K562 (cell line): ENCODE measurements around the gene NINL. TPM values are rescaled to one million over a fixed set of nuclear protein-coding genes. Genes with fewer than 3 reads are reported as not detected.
A peak's percentile ranks its signal among the peaks of the same experiment; 100 is the strongest.

Experiments
- ATF1 ChIP-seq, 2 experiments: fragments of 450-650 bp in 1 of 2; IDR thresholded peaks; 2 replicates each; pipeline ENCODE4 v1.6.1; 2016; ENCODE audit warnings: missing compliant biosample characterization in 1 of 2, missing genetic modification characterization in 1 of 2
- CBX3 ChIP-seq, 2 experiments: IDR thresholded peaks; 1 replicate in 1 of 2; 2 replicates in 1 of 2; pipeline ENCODE4 v1.6.1; 2012; ENCODE audit warnings: inconsistent platforms in 2 of 2, low read length in 2 of 2, borderline replicate concordance in 1 of 2, control low read depth in 1 of 2
- CBX8 ChIP-seq: fragments of 200-600 bp; sonication (generic); IDR thresholded peaks from 2 replicates; pipeline ENCODE4 v1.6.1; 2012; ENCODE audit warnings: borderline replicate concordance, mixed run types, low read depth, mild to moderate bottlenecking, moderate library complexity, mixed read lengths, low read length, control low read depth, inconsistent platforms; ENCODE audit not compliant: poor library complexity, severe bottlenecking; ENCODE audit errors: extremely low read depth
- CREBBP ChIP-seq: IDR thresholded peaks from one replicate; pipeline ENCODE4 v1.6.1; 2012; ENCODE audit warnings: low read depth, mild to moderate bottlenecking, control low read depth, inconsistent platforms, low read length
- ELF1 ChIP-seq: fragments of 200-800 bp; sonication (Bioruptor generic); IDR thresholded peaks from 2 replicates; pipeline ENCODE4 v1.6.1; 2016; ENCODE audit warnings: missing genetic modification characterization, missing compliant biosample characterization
- ETV5 ChIP-seq: sonication (generic); formaldehyde crosslinking; IDR thresholded peaks from 2 replicates; pipeline ENCODE4 v1.4.0; 2020; ENCODE audit warnings: low read depth, mild to moderate bottlenecking, missing genetic modification reagents
- FOXO4 ChIP-seq: fragments of 450-650 bp; formaldehyde crosslinking; IDR thresholded peaks from 2 replicates; pipeline ENCODE4 v1.4.0; 2020; ENCODE audit warnings: mild to moderate bottlenecking, moderate library complexity
- FOXP4 ChIP-seq: sonication (generic); formaldehyde crosslinking; IDR thresholded peaks from 2 replicates; pipeline ENCODE4 v1.8.0; 2022; ENCODE audit warnings: mild to moderate bottlenecking, missing genetic modification reagents, borderline replicate concordance
- KAT2B ChIP-seq: IDR thresholded peaks from one replicate; pipeline ENCODE4 v1.6.1; 2012; ENCODE audit warnings: low read depth, mild to moderate bottlenecking, control low read depth, inconsistent platforms, low read length, moderate library complexity
- MAFF ChIP-seq: IDR thresholded peaks from 2 replicates; pipeline ENCODE4 v1.6.1; 2012; ENCODE audit warnings: low read length, improper control_type of control experiment
- POLR2AphosphoS2 ChIP-seq: IDR thresholded peaks from 2 replicates; pipeline ENCODE4 v1.6.1; 2012; ENCODE audit warnings: low read length, improper control_type of control experiment
- SUPT5H ChIP-seq: fragments of 450-650 bp; IDR thresholded peaks from 2 replicates; pipeline ENCODE4 v1.6.1; 2016
- ZNF318 ChIP-seq, 2 experiments: fragments of 450-650 bp; IDR thresholded peaks; 2 replicates each; pipeline ENCODE4 v1.6.1; 2016; ENCODE audit warnings: mild to moderate bottlenecking in 2 of 2, borderline replicate concordance in 1 of 2, low read depth in 1 of 2, moderate library complexity in 1 of 2
- ZNF561 ChIP-seq: fragments of 450-650 bp; formaldehyde crosslinking; conservative IDR thresholded peaks from 2 replicates; pipeline ENCODE4 v1.4.0; 2020; ENCODE audit warnings: mild to moderate bottlenecking, moderate library complexity
- ZNF76 ChIP-seq: fragments of 250-450 bp; sonication (Bioruptor Pico); IDR thresholded peaks from 2 replicates; pipeline ENCODE4 v1.4.0; 2020; ENCODE audit warnings: mild to moderate bottlenecking, moderate library complexity, borderline replicate concordance
- polyA plus RNA-seq, 8 experiments: library from polyadenylated mRNA; depleted of rRNA in 4 of 8; stranded (reverse) in 5 of 8; unstranded in 3 of 8; fragments of >200 nt; fragmentation: Nextera tagmentation in 2 of 8; fragmentation: Illumina TruSeq in 1 of 8; extraction: Ambion mirVana in 2 of 8; extraction: Trizol in 1 of 8; gene quantifications; 2 replicates each; pipeline versions ENCODE4 v1.2.1 to v1.2.3, GENCODE V29; 2011 to 2014; ENCODE audit warnings: inconsistent platforms in 1 of 8, missing spikeins in 1 of 8
- total RNA-seq, 7 experiments: library from RNA; depleted of rRNA in 6 of 7; stranded (reverse); fragments of >200 nt in 6 of 7; fragmentation: Illumina TruSeq in 2 of 7; extraction: Trizol in 2 of 7; gene quantifications; 2 replicates each; pipeline versions ENCODE4 v1.2.1 to v1.2.3, GENCODE V29; 2011 to 2021; ENCODE audit warnings: low replicate concordance in 1 of 7

Gene NINL
- total and polyA plus RNA-seq, 9 of the 15 experiments (the other 6 are each of a cell fraction or from before 2014, with no cell fraction given), result 0.03 to 0.22 (median 0.05) TPM; not detected in 5

GRCh38 chr20:25407311-25408169, 177.8 kb downstream of the NINL start, which contains the start of gene GINS1 (continued):
- no peak for TF ChIP-seq POLR2AphosphoS2
- TF ChIP-seq ZNF76, result no peak
- peak; percentile 87 for TF ChIP-seq SUPT5H
- TF ChIP-seq MAFF, result no peak
- no peak for TF ChIP-seq ZNF561 (CRISPR knock-in tag)
- TF ChIP-seq ZNF318 (IDR thresholded peaks at IDR 0.05; ENCODE audit: borderline replicate concordance in 1 of 2, low read depth in 1 of 2), result no peak
- no peak for TF ChIP-seq FOXP4 (CRISPR knock-in tag)
- TF ChIP-seq CREBBP, result no peak
- TF ChIP-seq CBX8, result no peak
- TF ChIP-seq ELF1 (tag), result no peak
- no peak for TF ChIP-seq FOXO4 (CRISPR knock-in tag)
- no peak; the same call in 1 of the 2 replicates for TF ChIP-seq ETV5 (CRISPR knock-in tag)
- no peak for TF ChIP-seq CBX3 (IDR thresholded peaks at IDR 0.05; ENCODE audit: borderline replicate concordance in 1 of 2, low read length in 2 of 2)
- TF ChIP-seq KAT2B, result no peak
- TF ChIP-seq ATF1 (CRISPR knock-in tag; IDR thresholded peaks at IDR 0.05), result no peak
- peak; percentile 52 for TF ChIP-seq ATF1 (tag; IDR thresholded peaks at IDR 0.05)
